K562 (cell line): Measurements from ENCODE around the gene PPP1CA. TPM values are rescaled to one million over a fixed set of nuclear protein-coding genes. Genes with fewer than 3 reads are reported as not detected.

Experiments used
- CC2D1A ChIP-seq: fragments of 450-650 bp; IDR thresholded peaks from 2 replicates; pipeline ENCODE4 v1.6.1; 2017; ENCODE audit warnings: mild to moderate bottlenecking
- CHD7 ChIP-seq: fragments of 200-600 bp; sonication (generic); IDR thresholded peaks from one replicate; pipeline ENCODE4 v1.6.1; 2012; ENCODE audit warnings: mild to moderate bottlenecking, low read depth, low read length, inconsistent platforms
- DNMT1 ChIP-seq: fragments of 450-650 bp; IDR thresholded peaks from 2 replicates; pipeline ENCODE4 v1.6.1; 2016; ENCODE audit warnings: antibody characterized with exemption, mild to moderate bottlenecking
- FOXM1 ChIP-seq, 2 experiments: fragments of 450-650 bp in 1 of 2; sonication (generic) in 1 of 2; formaldehyde crosslinking in 1 of 2; IDR thresholded peaks; 2 replicates each; pipeline versions ENCODE4 v1.6.1 to v1.9.0; 2017 to 2022; ENCODE audit warnings: low read depth in 2 of 2, mild to moderate bottlenecking in 2 of 2, missing genetic modification reagents in 1 of 2, moderate library complexity in 1 of 2
- ID3 ChIP-seq, 2 experiments: fragments of 250-450 bp in 1 of 2; fragments of 450-650 bp in 1 of 2; sonication (Bioruptor Pico) in 1 of 2; IDR thresholded peaks; 2 replicates each; pipeline versions ENCODE4 v1.6.1 to v1.8.0; 2016 to 2021; ENCODE audit warnings: mild to moderate bottlenecking in 2 of 2, moderate library complexity in 2 of 2, missing compliant biosample characterization in 1 of 2, missing genetic modification characterization in 1 of 2
- PURB ChIP-seq: sonication (generic); formaldehyde crosslinking; IDR thresholded peaks from 2 replicates; pipeline ENCODE4 v1.9.0; 2021; ENCODE audit warnings: low read depth, mild to moderate bottlenecking, missing genetic modification reagents
- U2AF2 ChIP-seq: fragments of 200-400 bp; formaldehyde crosslinking; optimal IDR thresholded peaks from 2 replicates; pipeline ENCODE3; 2017; ENCODE audit warnings: low read depth, mild to moderate bottlenecking, low read length
- ZC3H11A ChIP-seq: IDR thresholded peaks from 2 replicates; pipeline ENCODE4 v1.6.1; 2012; ENCODE audit warnings: low read depth, low read length, improper control_type of control experiment
- ZHX1 ChIP-seq: fragments of 150-350 bp; conservative IDR thresholded peaks from 2 replicates; pipeline ENCODE4 v1.6.1; 2014; ENCODE audit warnings: low read length
- ZKSCAN8 ChIP-seq: fragments of 200-800 bp; sonication (Bioruptor generic); IDR thresholded peaks from 2 replicates; pipeline ENCODE4 v1.6.1; 2016; ENCODE audit warnings: missing genetic modification characterization, missing compliant biosample characterization
- ZNF778 ChIP-seq: fragments of 450-650 bp; formaldehyde crosslinking; IDR thresholded peaks from 2 replicates; pipeline ENCODE4 v1.4.0; 2020; ENCODE audit warnings: mild to moderate bottlenecking, moderate library complexity
- polyA plus RNA-seq, 8 experiments: library from polyadenylated mRNA; depleted of rRNA in 4 of 8; stranded (reverse) in 5 of 8; unstranded in 3 of 8; fragments of >200 nt; fragmentation: Nextera tagmentation in 2 of 8; fragmentation: Illumina TruSeq in 1 of 8; extraction: Ambion mirVana in 2 of 8; extraction: Trizol in 1 of 8; gene quantifications; 2 replicates each; pipeline versions ENCODE4 v1.2.1 to v1.2.3, GENCODE V29; 2011 to 2014; ENCODE audit warnings: inconsistent platforms in 1 of 8, missing spikeins in 1 of 8
- total RNA-seq, 7 experiments: library from RNA; depleted of rRNA in 6 of 7; stranded (reverse); fragments of >200 nt in 6 of 7; fragmentation: Illumina TruSeq in 2 of 7; extraction: Trizol in 2 of 7; gene quantifications; 2 replicates each; pipeline versions ENCODE4 v1.2.1 to v1.2.3, GENCODE V29; 2011 to 2021; ENCODE audit warnings: low replicate concordance in 1 of 7

PPP1CA gene
- total and polyA plus RNA-seq, 9 of the 15 experiments (the other 6 are each of a cell fraction or from before 2014, with no cell fraction given) = 18.2 to 242 (median 188) TPM

- TF ChIP-seq PURB (CRISPR knock-in tag) (no peak), ZC3H11A (no peak), ID3 (CRISPR knock-in tag; IDR thresholded peaks at IDR 0.05) (no peak), ID3 (tag; IDR thresholded peaks at IDR 0.05) (no peak), CC2D1A (no peak), DNMT1 (no peak), ZHX1 (no peak), ZKSCAN8 (CRISPR knock-in tag) (no peak; the same call in 1 of the 2 replicates), ZNF778 (CRISPR knock-in tag) (no peak), CHD7 (no peak), U2AF2 (no peak), FOXM1 (IDR thresholded peaks at IDR 0.05; ENCODE audit: low read depth) (no peak), FOXM1 (CRISPR knock-in tag; IDR thresholded peaks at IDR 0.05; ENCODE audit: low read depth) (no peak)
Observed at GRCh38 chr11:67373648-67374570, 27.7 kb downstream of the PPP1CA start (continued).
